ENCODE results near the gene ACBD6. TPM values are rescaled to one million over a fixed set of nuclear protein-coding genes. Genes with fewer than 3 reads are reported as not detected.
A peak's percentile ranks its signal among the peaks of the same experiment; 100 is the strongest.
"Not testable (repeated sequence)": the region's sequence is repeated elsewhere in the genome, so short reads cannot be mapped to it uniquely, and the experiment has no call there.

The ACBD6 gene
- total and polyA plus RNA-seq, 4 donors: 8.3 to 17.3 (median 14.0) TPM

DNA sequence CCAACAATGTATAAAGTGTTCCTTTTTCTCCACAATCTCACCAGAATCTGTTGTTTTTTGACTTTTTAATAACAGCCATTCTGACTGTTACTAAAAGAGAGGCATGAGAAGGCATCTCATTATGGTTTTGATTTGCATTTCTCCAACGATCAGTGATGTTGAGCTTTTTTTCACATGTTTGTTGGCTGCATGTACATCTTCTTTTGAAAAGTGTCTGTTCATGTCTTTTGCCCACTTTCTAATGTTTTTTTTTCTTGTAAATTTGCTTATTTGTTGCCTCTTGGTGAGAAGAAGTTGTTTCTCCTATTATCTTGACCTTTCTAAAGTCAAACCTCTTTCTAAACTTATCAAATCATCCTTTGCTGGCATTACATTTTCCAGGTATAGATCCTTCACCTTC is 80.8 kb downstream of the ACBD6 start (continued):
- TF ChIP-seq, protein P1, sequence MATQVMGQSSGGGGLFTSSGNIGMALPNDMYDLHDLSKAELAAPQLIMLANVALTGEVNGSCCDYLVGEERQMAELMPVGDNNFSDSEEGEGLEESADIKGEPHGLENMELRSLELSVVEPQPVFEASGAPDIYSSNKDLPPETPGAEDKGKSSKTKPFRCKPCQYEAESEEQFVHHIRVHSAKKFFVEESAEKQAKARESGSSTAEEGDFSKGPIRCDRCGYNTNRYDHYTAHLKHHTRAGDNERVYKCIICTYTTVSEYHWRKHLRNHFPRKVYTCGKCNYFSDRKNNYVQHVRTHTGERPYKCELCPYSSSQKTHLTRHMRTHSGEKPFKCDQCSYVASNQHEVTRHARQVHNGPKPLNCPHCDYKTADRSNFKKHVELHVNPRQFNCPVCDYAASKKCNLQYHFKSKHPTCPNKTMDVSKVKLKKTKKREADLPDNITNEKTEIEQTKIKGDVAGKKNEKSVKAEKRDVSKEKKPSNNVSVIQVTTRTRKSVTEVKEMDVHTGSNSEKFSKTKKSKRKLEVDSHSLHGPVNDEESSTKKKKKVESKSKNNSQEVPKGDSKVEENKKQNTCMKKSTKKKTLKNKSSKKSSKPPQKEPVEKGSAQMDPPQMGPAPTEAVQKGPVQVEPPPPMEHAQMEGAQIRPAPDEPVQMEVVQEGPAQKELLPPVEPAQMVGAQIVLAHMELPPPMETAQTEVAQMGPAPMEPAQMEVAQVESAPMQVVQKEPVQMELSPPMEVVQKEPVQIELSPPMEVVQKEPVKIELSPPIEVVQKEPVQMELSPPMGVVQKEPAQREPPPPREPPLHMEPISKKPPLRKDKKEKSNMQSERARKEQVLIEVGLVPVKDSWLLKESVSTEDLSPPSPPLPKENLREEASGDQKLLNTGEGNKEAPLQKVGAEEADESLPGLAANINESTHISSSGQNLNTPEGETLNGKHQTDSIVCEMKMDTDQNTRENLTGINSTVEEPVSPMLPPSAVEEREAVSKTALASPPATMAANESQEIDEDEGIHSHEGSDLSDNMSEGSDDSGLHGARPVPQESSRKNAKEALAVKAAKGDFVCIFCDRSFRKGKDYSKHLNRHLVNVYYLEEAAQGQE (IDR thresholded peaks at IDR 0.05): no peak
- no peak for TF ChIP-seq RXRA (IDR thresholded peaks at IDR 0.05)
- no peak for TF ChIP-seq RAD21 (IDR thresholded peaks at IDR 0.05)
- TF ChIP-seq YY1 (IDR thresholded peaks at IDR 0.05): no peak
- no peak for TF ChIP-seq GABPA (IDR thresholded peaks at IDR 0.05 in 1 of 2, conservative IDR thresholded peaks at IDR 0.05 in 1 of 2)
- TF ChIP-seq ZBTB33 (IDR thresholded peaks at IDR 0.05): no peak

DNA sequence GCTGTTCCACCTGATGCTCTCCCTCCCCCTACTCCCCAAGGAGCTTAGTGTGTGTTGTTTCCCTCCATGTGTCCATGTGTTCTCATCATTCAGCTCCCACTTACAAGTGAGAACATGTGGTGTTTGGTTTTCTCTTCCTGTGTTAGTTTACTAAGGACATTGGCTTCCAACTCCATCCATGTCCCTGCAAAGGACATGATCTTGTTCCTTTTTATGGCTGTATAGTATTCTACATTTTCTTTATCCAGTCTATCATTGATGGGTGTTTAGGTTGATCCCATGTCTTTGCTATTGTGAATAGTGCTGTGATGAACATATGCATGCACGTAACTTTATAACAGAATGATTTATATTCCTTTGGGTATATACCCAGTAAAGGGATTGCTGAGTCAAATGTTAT is 81.2 kb downstream of the ACBD6 start:
- not testable (repeated sequence) for H3K27ac ChIP-seq (ENCODE audit: low read depth in 1 of 2, low read length in 2 of 2); H3K27me3 ChIP-seq (ENCODE audit: control insufficient read depth in 4 of 4, insufficient read depth in 4 of 4, low read length in 3 of 4); H3K9ac ChIP-seq (ENCODE audit: low read depth in 1 of 2, low read length in 2 of 2); H3K4me3 ChIP-seq (ENCODE audit: low read depth in 1 of 3, low read length in 3 of 3); DNase-seq (ENCODE audit: low spot score); H3K36me3 ChIP-seq (ENCODE audit: control insufficient read depth in 4 of 4, insufficient read depth in 3 of 4, low read depth in 1 of 4, low read length in 3 of 4); H3K9me3 ChIP-seq (ENCODE audit: control insufficient read depth in 4 of 4, low read length in 3 of 4); H3K4me1 ChIP-seq (ENCODE audit: control insufficient read depth in 4 of 4, insufficient read depth in 4 of 4, low read length in 3 of 4)
- WGBS: 95% methylated on average over 1 of the region's 1 CpG

DNA sequence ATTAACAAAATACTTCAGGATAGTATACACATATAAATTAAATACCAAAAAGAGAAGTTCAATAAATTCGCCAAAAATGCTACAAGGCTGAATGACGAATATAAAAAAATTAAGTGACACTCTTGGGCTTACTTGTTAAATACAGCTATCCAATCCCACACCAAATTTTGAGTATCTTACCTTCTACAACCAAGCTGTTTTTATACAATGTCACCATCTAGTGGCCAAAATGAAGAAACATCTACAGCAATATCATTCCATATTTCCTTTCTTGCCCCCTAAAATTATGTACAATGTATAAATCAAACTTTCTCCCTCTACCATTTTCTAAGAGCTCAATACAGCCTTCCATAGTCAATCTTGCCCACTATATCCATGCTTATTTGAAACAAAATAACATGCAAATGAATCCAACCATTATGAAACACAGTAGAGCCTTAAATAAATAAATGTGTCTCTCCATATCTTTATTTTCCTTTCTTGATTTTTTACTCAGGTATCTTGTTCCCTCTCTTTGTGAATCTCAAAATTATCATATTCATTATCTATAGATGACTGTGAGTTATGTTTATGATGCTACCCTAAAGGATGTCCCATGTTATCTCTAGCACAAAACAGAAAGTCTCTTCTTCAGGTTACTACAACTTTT is 86.3 kb downstream of the ACBD6 start:
- Histone ChIP-seq H3K4me3 (ENCODE audit: low read depth in 1 of 3, low read length in 3 of 3) (no peak overlapping the region), H3K27ac (ENCODE audit: low read depth in 1 of 2, low read length in 2 of 2) (no peak overlapping the region), H3K9me3 (ENCODE audit: control insufficient read depth in 4 of 4, low read length in 3 of 4) (no peaks in the 10 kb centered on the region), H3K27me3 (ENCODE audit: control insufficient read depth in 4 of 4, insufficient read depth in 4 of 4, low read length in 3 of 4) (no peaks in the 10 kb centered on the region), H3K4me1 (ENCODE audit: control insufficient read depth in 4 of 4, insufficient read depth in 4 of 4, low read length in 3 of 4) (no peaks in the 10 kb centered on the region), H3K9ac (ENCODE audit: low read depth in 1 of 2, low read length in 2 of 2) (no peak overlapping the region), H3K36me3 (ENCODE audit: control insufficient read depth in 4 of 4, insufficient read depth in 3 of 4, low read depth in 1 of 4, low read length in 3 of 4) (no peaks in the 10 kb centered on the region)
- DNase-seq (ENCODE audit: low spot score): no peak
- peak; percentile 84 to 89 for TF ChIP-seq RAD21 (IDR thresholded peaks at IDR 0.05)
- TF ChIP-seq GABPA (IDR thresholded peaks at IDR 0.05 in 1 of 2, conservative IDR thresholded peaks at IDR 0.05 in 1 of 2): no peak
- peak; percentile 60 for TF ChIP-seq CTCF (IDR thresholded peaks at IDR 0.05; ENCODE audit: low read depth, low read length, missing input control)
- WGBS: 49% methylated on average over 2 of the region's 2 CpGs

All from liver (tissue), 9 donors.